Lung (tissue), 12 donors: ENCODE results near the gene TTC4. TPM values are rescaled to one million over a fixed set of nuclear protein-coding genes. Genes with fewer than 3 reads are reported as not detected.

ENCODE experiments used
- ATAC-seq: fragments of 200-7000 bp; cut with Tn5 transposase; one replicate; pipeline ENCODE4 v1.9.1; 2020; ENCODE audit warnings: moderate number of reproducible peaks; ENCODE audit not compliant: insufficient read depth, low FRiP score
- DNase-seq, 3 donors: peaks; one replicate each; pipeline ENCODE4 v3.0.0-alpha.2; 2013 to 2017
- H3K27ac ChIP-seq, 2 donors: one replicate each; pipeline ENCODE4 v1.5.1; 2013; ENCODE audit warnings: mild to moderate bottlenecking in 2 of 2, moderate library complexity in 2 of 2, control low read depth in 1 of 2, inconsistent platforms in 1 of 2, low read depth in 1 of 2, low read length in 1 of 2
- H3K27me3 ChIP-seq, 3 donors: one replicate each; pipeline ENCODE4 v1.5.1; 2013; ENCODE audit warnings: low read length in 2 of 3; ENCODE audit not compliant: control insufficient read depth in 3 of 3, insufficient read depth in 3 of 3
- H3K36me3 ChIP-seq, 4 donors: one replicate each; pipeline ENCODE4 v1.5.1; 2013; ENCODE audit warnings: low read length in 4 of 4, mild to moderate bottlenecking in 1 of 4, moderate library complexity in 1 of 4; ENCODE audit not compliant: control insufficient read depth in 4 of 4, insufficient read depth in 4 of 4
- H3K4me1 ChIP-seq, 5 donors: one replicate each; pipeline ENCODE4 v1.5.1; 2013; ENCODE audit warnings: low read length in 5 of 5, mild to moderate bottlenecking in 2 of 5, moderate library complexity in 1 of 5; ENCODE audit not compliant: control insufficient read depth in 5 of 5, insufficient read depth in 5 of 5
- H3K4me3 ChIP-seq: one replicate; pipeline ENCODE4 v1.5.1; 2013; ENCODE audit warnings: mild to moderate bottlenecking, control low read depth, moderate library complexity
- H3K9ac ChIP-seq, 2 donors: one replicate each; pipeline ENCODE4 v1.5.1; 2013; ENCODE audit warnings: low read length in 2 of 2, control low read depth in 1 of 2; ENCODE audit not compliant: insufficient read depth in 1 of 2
- H3K9me3 ChIP-seq, 4 donors: one replicate each; pipeline ENCODE4 v1.5.1; 2013; ENCODE audit warnings: low read length in 3 of 4, mild to moderate bottlenecking in 1 of 4, moderate library complexity in 1 of 4; ENCODE audit not compliant: control insufficient read depth in 4 of 4, insufficient read depth in 3 of 4
- WGBS, 2 donors: extraction: QIAGEN DNeasy Blood & Tissue Kit; methylation state at CpG; one replicate each; pipeline ENCODE4 v1.1.7; 2013; 5-methylcytosine and 5-hydroxymethylcytosine counted together
- polyA plus RNA-seq, 2 donors: library from polyadenylated mRNA; stranded (reverse); fragments of 200-250 nt; gene quantifications; one replicate each; pipeline ENCODE4 v1.2.1, GENCODE V29; 2013
- total RNA-seq, 2 donors: library from RNA; depleted of rRNA in 1 of 2; stranded (reverse); fragments of >200 nt in 1 of 2; gene quantifications; one replicate each; pipeline ENCODE4 v1.2.1, GENCODE V29; 2014 to 2021
- TF ChIP-seq, protein P1 (sequence below): IDR thresholded peaks from 2 replicates; pipeline ENCODE4 v1.5.1; 2012; ENCODE audit warnings: mild to moderate bottlenecking; ENCODE audit errors: control extremely low read depth, extremely low read depth
- donor health status: control.
- donor health status: control.
- donor health status: Bipolar disorder and iron deficiency.
- donor health status: healthy.
- donor health status: DM: yes; HTN: yes; CAD: no.

TTC4 gene
- total and polyA plus RNA-seq, 4 donors: 11.6 to 18.4 (median 16.7) TPM

DNA sequence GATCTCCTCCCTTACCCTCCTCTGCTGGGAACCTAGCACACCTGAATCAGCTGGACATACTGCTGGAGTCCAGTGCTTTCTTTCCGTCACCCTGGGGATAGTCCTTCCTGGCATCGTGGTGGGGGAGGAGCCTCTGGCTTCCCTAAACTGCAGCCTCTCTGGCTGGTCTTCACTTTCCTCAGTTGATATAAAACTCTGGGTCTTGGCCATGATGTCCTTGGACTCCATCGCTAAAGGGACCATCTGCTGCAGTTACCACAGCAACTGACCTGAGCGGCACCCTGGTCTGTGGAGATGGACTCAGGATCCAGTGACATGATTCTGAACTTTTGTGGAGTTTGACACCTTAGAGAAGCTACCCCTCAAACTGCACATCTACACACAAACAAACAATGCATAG is 25.9 kb downstream of the TTC4 start:
- Histone ChIP-seq H3K36me3 (peaks cover 16 to 56% (median 35%) of the 10 kb centered on the region in 4 donors), H3K4me1 (no peaks in the 10 kb centered on the region), H3K27me3 (no peaks in the 10 kb centered on the region), H3K4me3 (no peak overlapping the region), H3K27ac (no peak overlapping the region), H3K9me3 (no peaks in the 10 kb centered on the region), H3K9ac (no peak overlapping the region)
- no peak for ATAC-seq
- TF ChIP-seq, protein P1, sequence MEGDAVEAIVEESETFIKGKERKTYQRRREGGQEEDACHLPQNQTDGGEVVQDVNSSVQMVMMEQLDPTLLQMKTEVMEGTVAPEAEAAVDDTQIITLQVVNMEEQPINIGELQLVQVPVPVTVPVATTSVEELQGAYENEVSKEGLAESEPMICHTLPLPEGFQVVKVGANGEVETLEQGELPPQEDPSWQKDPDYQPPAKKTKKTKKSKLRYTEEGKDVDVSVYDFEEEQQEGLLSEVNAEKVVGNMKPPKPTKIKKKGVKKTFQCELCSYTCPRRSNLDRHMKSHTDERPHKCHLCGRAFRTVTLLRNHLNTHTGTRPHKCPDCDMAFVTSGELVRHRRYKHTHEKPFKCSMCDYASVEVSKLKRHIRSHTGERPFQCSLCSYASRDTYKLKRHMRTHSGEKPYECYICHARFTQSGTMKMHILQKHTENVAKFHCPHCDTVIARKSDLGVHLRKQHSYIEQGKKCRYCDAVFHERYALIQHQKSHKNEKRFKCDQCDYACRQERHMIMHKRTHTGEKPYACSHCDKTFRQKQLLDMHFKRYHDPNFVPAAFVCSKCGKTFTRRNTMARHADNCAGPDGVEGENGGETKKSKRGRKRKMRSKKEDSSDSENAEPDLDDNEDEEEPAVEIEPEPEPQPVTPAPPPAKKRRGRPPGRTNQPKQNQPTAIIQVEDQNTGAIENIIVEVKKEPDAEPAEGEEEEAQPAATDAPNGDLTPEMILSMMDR: no peak
- DNase-seq: no peak
- 88 to 92% methylated on average over 4 of the region's 4 CpGs for WGBS, 2 donors

DNA sequence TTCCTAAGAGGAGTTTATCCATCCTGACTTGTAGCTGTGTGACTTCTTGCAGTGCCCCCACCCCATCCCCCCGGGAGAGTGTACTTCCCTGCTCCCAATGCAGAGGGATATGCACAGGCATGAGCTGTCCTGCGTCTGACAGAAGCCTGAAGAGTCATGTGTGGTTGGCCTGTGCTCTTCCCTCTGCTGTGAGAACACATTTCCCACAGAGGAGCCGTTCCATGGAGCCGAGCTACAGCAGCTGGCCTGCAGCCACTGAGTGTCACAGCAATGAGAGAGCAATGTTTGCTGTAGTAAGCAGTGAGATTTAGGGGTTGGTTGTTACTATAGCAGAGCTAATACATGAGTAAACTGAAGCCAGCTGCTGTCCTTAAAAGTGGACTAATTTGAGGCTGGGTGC is 26.6 kb downstream of the TTC4 start:
- DNase-seq: peak in 1 of 3 donors; percentile 44
- Histone ChIP-seq H3K4me3 (no peak overlapping the region), H3K4me1 (no peaks in the 10 kb centered on the region), H3K9me3 (no peaks in the 10 kb centered on the region), H3K9ac (no peak overlapping the region), H3K27me3 (no peaks in the 10 kb centered on the region), H3K27ac (no peak overlapping the region), H3K36me3 (peaks cover 16 to 49% (median 31%) of the 10 kb centered on the region in 4 donors)
- 74 to 85% methylated on average over 4 of the region's 4 CpGs for WGBS, 2 donors
- no peak for ATAC-seq
- TF ChIP-seq, protein P1: no peak

DNA sequence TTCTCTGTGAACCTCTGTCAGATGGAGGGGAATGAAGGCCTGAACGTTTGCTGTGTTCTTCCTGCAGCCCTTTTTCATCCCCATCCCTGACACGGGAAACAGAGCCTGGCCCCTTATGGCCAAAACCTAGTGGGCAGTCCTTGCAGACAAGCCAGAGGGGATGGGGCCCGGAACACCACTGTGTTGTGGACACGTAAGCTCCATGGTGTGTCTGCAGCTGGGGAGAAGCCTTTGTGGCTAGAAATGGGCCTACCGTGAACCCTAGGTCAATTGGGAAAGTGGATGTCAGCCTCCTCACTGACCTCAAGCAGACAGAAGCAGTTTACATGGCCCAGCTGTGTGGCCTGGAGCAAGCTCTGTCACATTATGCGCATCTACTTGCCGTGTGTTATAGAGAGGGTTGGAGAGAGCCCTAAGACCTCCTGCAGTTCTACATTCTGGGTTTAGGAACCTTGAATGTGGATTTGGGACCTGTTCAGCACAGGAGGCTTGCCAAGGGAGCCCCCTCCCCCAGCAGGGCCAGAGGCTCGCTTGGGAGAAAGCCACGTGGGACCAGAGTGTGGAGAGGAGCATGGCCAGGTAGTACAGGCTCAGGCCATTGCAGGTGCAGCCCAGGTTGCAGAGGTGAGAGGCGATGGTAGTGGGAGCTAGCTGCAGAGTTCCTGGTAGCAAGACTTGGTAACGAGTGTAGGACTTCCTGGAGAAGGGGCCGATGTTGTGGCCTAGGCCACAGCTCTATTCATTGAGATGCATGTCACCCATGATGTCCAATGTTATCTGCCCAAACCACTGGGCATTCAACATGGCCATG is 28.0 kb downstream of the TTC4 start:
- no peak overlapping the region for H3K4me3 ChIP-seq
- H3K27ac ChIP-seq: no peak overlapping the region
- no peak overlapping the region for H3K9ac ChIP-seq
- peaks cover 16 to 41% (median 29%) of the 10 kb centered on the region in 4 donors for H3K36me3 ChIP-seq
- H3K27me3 ChIP-seq: no peaks in the 10 kb centered on the region
- DNase-seq: peak in 1 of 3 donors; percentile 8
- no peak for ATAC-seq
- no peaks in the 10 kb centered on the region for H3K9me3 ChIP-seq
- WGBS, 2 donors: 85 to 86% methylated on average over 12 of the region's 12 CpGs
- peaks cover 0 to 3% (median 0%) of the 10 kb centered on the region in 5 donors for H3K4me1 ChIP-seq
- TF ChIP-seq, protein P1: no peak
